Adrenal gland (tissue), 12 donors: ENCODE results near the gene HK2. TPM values are rescaled to one million over a fixed set of nuclear protein-coding genes. Genes with fewer than 3 reads are reported as not detected.
A peak's percentile ranks its signal among the peaks of the same experiment; 100 is the strongest.

ENCODE experiments used
- DNase-seq, 7 donors: peaks; one replicate each; pipeline ENCODE4 v3.0.0-alpha.2; 2019 to 2020
- H3K27ac ChIP-seq, 5 donors: fragments of 200-600 bp; sonication (generic) in 4 of 5; 1 replicate in 3 of 5; 2 replicates in 2 of 5; pipeline versions ENCODE4 v1.5.1 to v1.8.0; 2016 to 2020; ENCODE audit warnings: mild to moderate bottlenecking in 1 of 5
- H3K27me3 ChIP-seq: fragments of 200-600 bp; 2 replicates; pipeline ENCODE4 v1.8.0; 2021
- H3K36me3 ChIP-seq, 2 donors: fragments of 200-600 bp; replicated peaks in 1 of 2; 1 replicate in 1 of 2; 2 replicates in 1 of 2; pipeline versions ENCODE4 v1.5.1 to v1.8.0; 2018 to 2022
- H3K4me1 ChIP-seq, 2 donors: fragments of 200-600 bp; replicated peaks in 1 of 2; 1 replicate in 1 of 2; 2 replicates in 1 of 2; pipeline versions ENCODE4 v1.5.1 to v1.8.0; 2018 to 2021
- H3K4me3 ChIP-seq, 4 donors: fragments of 200-600 bp; sonication (generic) in 3 of 4; one replicate each; pipeline ENCODE4 v1.5.1; 2016 to 2018
- H3K9me3 ChIP-seq, 3 donors: fragments of 200-600 bp; sonication (generic) in 1 of 3; replicated peaks in 1 of 3; 1 replicate in 2 of 3; 2 replicates in 1 of 3; pipeline versions ENCODE4 v1.5.1 to v1.8.0; 2016 to 2021
- CTCF ChIP-seq, 6 experiments: fragments of 450-650 bp in 4 of 6; fragments of 200-600 bp in 2 of 6; sonication (generic) in 1 of 6; IDR thresholded peaks; 1 replicate in 5 of 6; 2 replicates in 1 of 6; pipeline versions ENCODE4 v1.5.1 to v1.8.0; 2016 to 2021; ENCODE audit warnings: antibody characterized with exemption in 6 of 6, mild to moderate bottlenecking in 2 of 6, moderate library complexity in 1 of 6
- POLR2A ChIP-seq, 2 donors: fragments of 450-650 bp; IDR thresholded peaks; one replicate each; pipeline ENCODE4 v1.6.1; 2017; ENCODE audit warnings: antibody characterized with exemption in 2 of 2, mild to moderate bottlenecking in 2 of 2, moderate library complexity in 1 of 2
- WGBS, 4 donors: extraction: QIAGEN DNeasy Blood & Tissue Kit in 2 of 4; methylation state at CpG; one replicate each; pipeline versions ENCODE4 v1.1.5 to v1.1.7; 2013 to 2017; 5-methylcytosine and 5-hydroxymethylcytosine counted together
- intact Hi-C, 2 donors: fragments of 100-400 bp; cut with DNase I; formaldehyde crosslinking; loops; one replicate each; pipeline versions ENCODE4 v1.14.1 to v1.15.0; 2022 to 2023
- polyA plus RNA-seq, 3 donors: library from polyadenylated mRNA; stranded (reverse); fragments of 200-250 nt in 2 of 3; fragments of 350-450 nt in 1 of 3; fragmentation: Illumina TruSeq in 1 of 3; extraction: RNeasy Lipid Tissue Mini Kit (QIAGEN cat#74804) in 1 of 3; gene quantifications; one replicate each; pipeline ENCODE4 v1.2.3, GENCODE V29; 2013 to 2014
- total RNA-seq, 9 donors: library from RNA; depleted of rRNA in 4 of 9; stranded (reverse); fragments of >200 nt in 4 of 9; fragments of 120-200 nt in 1 of 9; fragmentation: NEBNext Ultra II Directional in 1 of 9; extraction: Animal tissue kit (Norgen Biotek cat#: 25700) in 1 of 9; gene quantifications; one replicate each; pipeline versions ENCODE4 v1.1.0 to v1.2.4, GENCODE V29; 2013 to 2023
- donor health status: healthy with polysubstance abuse.
- donor health status: Bipolar disorder and iron deficiency.
- donor health status: DM: yes; HTN: yes; CAD: no.
- donor health status: DM: no; HTN: no; CAD: no.
- donor health status: DM: no; HTN: no; CAD: no.
- donor health status: DM: yes; HTN: yes; CAD: no.

HK2 gene
- total and polyA plus RNA-seq, 12 donors = 1.2 to 11.7 (median 5.0) TPM

GRCh38 chr2:74821177-74822126, 12.5 kb upstream of the HK2 start:
- TF ChIP-seq CTCF (IDR thresholded peaks at IDR 0.05) = no peak
- no peak for TF ChIP-seq POLR2A (IDR thresholded peaks at IDR 0.05)
- WGBS, 4 donors = 58 to 66% (median 62%) methylated on average over 3 of the region's 3 CpGs
- H3K4me1 ChIP-seq = peaks cover 0 to 4% of the 10 kb centered on the region in 2 donors
- no peak overlapping the region for H3K4me3 ChIP-seq
- H3K27me3 ChIP-seq = no peaks in the 10 kb centered on the region
- H3K36me3 ChIP-seq = no peaks in the 10 kb centered on the region
- intact Hi-C loops = no loop called here
- H3K9me3 ChIP-seq = no peaks in the 10 kb centered on the region
- no peak overlapping the region for H3K27ac ChIP-seq
- peak in 1 of 7 donors; percentile 37 for DNase-seq

- no peak overlapping the region for H3K4me3 ChIP-seq
- peaks cover 0 to 4% of the 10 kb centered on the region in 2 donors for H3K4me1 ChIP-seq
- peak in 2 of 7 donors; percentile 23 to 47 for DNase-seq
- no peaks in the 10 kb centered on the region for H3K27me3 ChIP-seq
- TF ChIP-seq CTCF (IDR thresholded peaks at IDR 0.05) = no peak
- TF ChIP-seq POLR2A (IDR thresholded peaks at IDR 0.05) = no peak
- no peak overlapping the region for H3K27ac ChIP-seq
- no peaks in the 10 kb centered on the region for H3K9me3 ChIP-seq
- WGBS, 4 donors = 61 to 69% (median 68%) methylated on average over 3 of the region's 3 CpGs
- H3K36me3 ChIP-seq = no peaks in the 10 kb centered on the region
- intact Hi-C loops = no loop called here
Observed at GRCh38 chr2:74822771-74823566, 11.0 kb upstream of the HK2 start.

GRCh38 chr2:74824679-74825078, 9.2 kb upstream of the HK2 start:
- no peak overlapping the region for H3K4me3 ChIP-seq
- H3K4me1 ChIP-seq = peaks cover 0 to 4% of the 10 kb centered on the region in 2 donors
- no peak for DNase-seq
- TF ChIP-seq POLR2A (IDR thresholded peaks at IDR 0.05) (no peak), CTCF (IDR thresholded peaks at IDR 0.05) (no peak)
- intact Hi-C loops = no loop called here
- 50 to 63% (median 60%) methylated on average over 4 of the region's 4 CpGs for WGBS, 4 donors
- H3K9me3 ChIP-seq = no peaks in the 10 kb centered on the region
- no peaks in the 10 kb centered on the region for H3K27me3 ChIP-seq
- H3K36me3 ChIP-seq = no peaks in the 10 kb centered on the region
- no peak overlapping the region for H3K27ac ChIP-seq

- Histone ChIP-seq H3K27me3 (no peaks in the 10 kb centered on the region), H3K9me3 (no peaks in the 10 kb centered on the region), H3K27ac (no peak overlapping the region), H3K4me1 (no peaks in the 10 kb centered on the region), H3K36me3 (no peaks in the 10 kb centered on the region), H3K4me3 (no peak overlapping the region)
- no peak for DNase-seq
- intact Hi-C loops = no loop called here
- 56 to 75% (median 71%) methylated on average over 2 of the region's 2 CpGs for whole genome bisulfite sequencing, 4 donors
- TF ChIP-seq POLR2A (IDR thresholded peaks at IDR 0.05) = no peak
- no peak for TF ChIP-seq CTCF (IDR thresholded peaks at IDR 0.05)
Observed at GRCh38 chr2:74828543-74828942, 5.4 kb upstream of the HK2 start.
